Erythroblast (primary cell): ENCODE measurements around the gene SWT1.

Experiments used
- GATA1 ChIP-seq: IDR thresholded peaks from 2 replicates; pipeline ENCODE4 v1.6.1; 2011; ENCODE audit warnings: low read depth, mild to moderate bottlenecking, control low read depth, low read length, moderate library complexity
- POLR2A ChIP-seq: IDR thresholded peaks from 2 replicates; pipeline ENCODE4 v1.6.1; 2011; ENCODE audit warnings: mild to moderate bottlenecking, low read length

GRCh38 chr1:185317886-185318310 is 160.9 kb downstream of the SWT1 start:
- TF ChIP-seq POLR2A (no peak), GATA1 (no peak)
